ENCODE measurements around the gene ODAD4.
"Not testable (repeated sequence)": the region's sequence is repeated elsewhere in the genome, so short reads cannot be mapped to it uniquely, and the experiment has no call there.

ODAD4 gene

DNA sequence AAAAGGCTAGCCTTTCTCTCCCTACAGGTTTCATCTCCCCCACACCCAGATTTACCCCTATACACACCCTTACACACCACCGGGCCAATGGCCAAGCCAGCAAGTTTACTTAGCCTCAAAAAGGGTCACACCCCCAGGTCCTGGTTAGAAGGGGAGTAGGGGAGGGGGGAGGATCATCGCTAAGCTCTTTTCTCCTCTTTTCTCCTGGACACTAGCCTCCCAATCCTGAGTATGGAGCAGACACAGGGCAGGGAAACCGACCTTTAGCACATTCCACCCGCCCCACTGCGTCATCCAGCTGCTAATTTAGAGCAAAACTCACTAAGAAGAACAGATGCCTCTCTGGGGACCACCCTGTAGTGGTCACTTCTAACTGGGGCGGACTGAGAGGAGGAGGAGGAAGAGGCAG, 16.1 kb upstream of the ODAD4 start:
- DNase-seq (ENCODE audit: low spot score) = no peak

DNA sequence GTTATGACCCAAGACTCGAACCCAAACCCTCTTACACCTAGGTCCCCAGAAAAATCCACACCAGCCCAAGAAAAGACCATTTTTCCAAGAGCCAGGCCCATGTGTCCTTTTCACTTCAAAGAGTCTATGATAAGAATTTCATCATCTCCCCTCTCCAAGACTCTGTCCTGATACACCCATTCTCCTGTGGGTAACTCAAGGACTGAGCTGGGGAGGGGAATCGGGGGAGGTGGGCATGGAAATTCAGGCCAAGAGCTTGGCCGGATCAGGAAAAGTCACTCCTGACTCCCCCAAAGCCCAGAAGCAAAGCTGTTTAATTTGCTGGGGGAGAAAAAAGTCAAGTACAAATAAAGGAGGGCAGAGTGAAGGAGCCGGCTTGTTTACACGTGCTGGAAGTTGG, 15.4 kb upstream of the ODAD4 start:
- DNase-seq (ENCODE audit: low spot score) = no peak

GRCh38 chr17:41915566-41915965, 14.9 kb upstream of the ODAD4 start:
- DNase-seq (ENCODE audit: low spot score) = no peak

GRCh38 chr17:41917192-41917591, 13.2 kb upstream of the ODAD4 start:
- DNase-seq (ENCODE audit: low spot score) = peak; percentile 31

DNA sequence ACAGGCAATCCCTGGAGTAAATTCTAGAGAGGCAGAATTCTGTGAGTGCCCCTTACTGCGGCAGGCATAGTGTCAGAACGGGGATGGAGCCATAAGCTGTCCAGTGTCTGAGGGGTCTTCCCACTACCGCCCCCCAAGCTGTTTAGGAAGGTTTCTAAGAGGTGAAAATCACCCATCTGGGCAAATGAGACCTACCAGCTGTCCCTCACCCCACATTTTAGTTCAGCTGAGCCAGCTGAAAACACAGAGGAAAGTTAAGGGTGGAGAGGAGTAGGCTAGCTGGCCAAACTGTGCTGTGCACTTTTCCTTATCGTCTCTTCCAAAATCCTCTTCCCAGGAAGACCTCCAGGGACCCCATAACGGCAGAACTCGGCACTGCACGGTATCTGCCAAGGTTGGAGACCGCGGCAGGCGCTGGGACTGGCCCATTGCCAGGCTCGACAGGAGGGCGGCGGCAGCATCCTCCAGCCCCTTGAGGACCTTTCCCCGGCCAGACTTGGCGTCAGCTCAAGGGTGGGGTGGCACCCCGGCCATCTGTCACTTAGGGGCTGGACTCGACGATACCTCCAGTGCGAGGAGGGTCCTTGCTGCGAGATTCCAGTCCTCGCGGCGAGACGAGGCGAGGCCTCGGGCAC, 12.6 kb upstream of the ODAD4 start:
- DNase-seq (ENCODE audit: low spot score) = no peak

DNA sequence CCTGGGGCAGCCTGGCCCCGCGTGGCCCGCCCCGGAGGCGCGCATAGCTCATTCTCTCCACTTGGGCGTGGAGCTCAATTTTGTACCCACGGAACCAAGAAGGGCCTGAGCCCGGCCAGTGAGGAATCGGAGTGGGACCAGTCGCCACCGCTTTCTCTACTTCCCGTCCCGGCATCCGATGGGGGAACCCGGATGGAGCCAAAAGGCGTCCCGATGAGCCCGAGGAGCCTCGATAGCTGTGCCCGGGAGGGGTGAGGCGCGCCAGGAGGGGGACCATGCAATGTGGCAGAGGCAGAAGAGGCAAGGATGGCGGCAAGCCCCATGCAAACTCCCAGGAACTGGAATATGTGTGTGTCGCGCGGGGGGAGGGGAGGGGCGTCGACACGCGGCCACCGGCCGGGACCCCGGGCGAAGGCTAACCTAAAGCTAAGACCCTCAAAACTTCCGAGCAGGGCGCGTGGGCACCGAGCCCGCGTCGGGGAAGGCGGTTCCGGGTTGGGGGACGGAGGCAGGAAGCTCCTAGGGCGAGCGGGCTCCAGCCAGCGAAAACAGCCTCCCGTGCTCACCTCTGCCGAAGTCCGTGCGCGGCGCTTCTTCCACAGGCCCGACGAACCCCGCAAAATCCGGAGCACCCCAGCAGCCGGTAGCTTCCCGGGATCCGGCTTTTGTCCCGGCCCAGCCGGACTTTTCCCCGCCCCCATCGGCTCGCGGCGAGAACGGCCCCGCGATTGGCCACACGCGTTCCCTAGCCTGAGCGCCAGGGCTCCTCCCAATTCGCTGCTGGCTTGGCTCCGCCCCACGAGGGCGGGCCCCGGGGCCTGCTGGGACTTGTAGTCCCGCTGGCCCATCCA, 11.9 kb upstream of the ODAD4 start, which contains the start of gene ACLY:
Gene ACLY, minus strand, starts transcription at position 638 of the 851 bp plus-strand sequence. CDS start 5,078 bp downstream, outside the sequence.
- DNase-seq (ENCODE audit: low spot score) = peak; percentile 71

GRCh38 chr17:41919165-41919817, 11.1 kb upstream of the ODAD4 start:
- DNase-seq (ENCODE audit: low spot score) = peak; percentile 98

GRCh38 chr17:41919840-41920579, 10.4 kb upstream of the ODAD4 start:
- DNase-seq (ENCODE audit: low spot score) = no peak

GRCh38 chr17:41920580-41920955, 9.8 kb upstream of the ODAD4 start:
- DNase-seq (ENCODE audit: low spot score) = no peak

GRCh38 chr17:41925991-41926590, 4.3 kb upstream of the ODAD4 start:
- DNase-seq (ENCODE audit: low spot score) = no peak

DNA sequence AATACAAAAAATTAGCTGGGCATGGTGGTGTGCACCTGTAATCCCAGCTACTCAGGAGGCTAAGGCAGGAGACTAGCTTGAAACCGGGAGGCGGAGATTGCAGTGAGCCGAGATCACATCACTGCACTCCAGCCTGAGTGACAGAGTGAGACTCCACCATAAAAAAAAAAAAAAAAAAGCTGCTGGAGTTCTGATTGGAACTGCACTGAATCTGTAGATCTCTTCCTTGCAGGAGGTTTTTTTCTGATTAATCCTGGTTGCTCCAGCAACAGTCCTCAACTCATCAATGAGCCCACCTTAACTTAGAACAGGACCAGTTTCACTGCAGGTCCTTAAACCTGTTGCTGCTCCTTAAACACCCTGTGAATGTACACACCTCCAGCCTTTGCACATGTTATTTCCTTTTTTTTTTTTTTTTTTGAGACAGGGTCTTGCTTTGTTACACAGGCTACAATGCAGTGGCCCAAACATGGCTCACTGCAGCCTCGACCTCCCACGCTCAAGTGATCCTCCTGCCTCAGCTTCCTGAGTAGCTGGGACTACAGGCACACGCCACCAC, 1.6 kb upstream of the ODAD4 start:
- no peak for DNase-seq (ENCODE audit: low spot score)

DNA sequence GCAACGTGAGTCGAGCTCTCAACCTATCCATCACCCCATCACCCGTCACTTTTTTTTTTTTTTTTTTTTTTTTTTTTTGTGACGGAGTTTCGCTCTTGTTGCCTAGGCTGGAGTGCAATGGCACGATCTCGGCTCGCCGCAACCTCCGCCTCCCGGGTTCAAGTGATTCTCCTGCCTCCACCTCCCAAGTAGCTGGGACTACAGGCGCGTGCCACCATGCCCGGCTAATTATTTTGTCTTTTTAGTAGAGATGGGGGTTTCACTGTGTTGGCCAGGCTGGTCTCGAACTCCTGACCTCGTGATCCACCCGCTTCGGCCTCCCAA, 378 bp downstream of the ODAD4 start:
- DNase-seq (ENCODE audit: low spot score) = not testable (repeated sequence)

- not testable (repeated sequence) for DNase-seq (ENCODE audit: low spot score)
Measured at GRCh38 chr17:41931715-41932114, 1.3 kb downstream of the ODAD4 start.

DNA sequence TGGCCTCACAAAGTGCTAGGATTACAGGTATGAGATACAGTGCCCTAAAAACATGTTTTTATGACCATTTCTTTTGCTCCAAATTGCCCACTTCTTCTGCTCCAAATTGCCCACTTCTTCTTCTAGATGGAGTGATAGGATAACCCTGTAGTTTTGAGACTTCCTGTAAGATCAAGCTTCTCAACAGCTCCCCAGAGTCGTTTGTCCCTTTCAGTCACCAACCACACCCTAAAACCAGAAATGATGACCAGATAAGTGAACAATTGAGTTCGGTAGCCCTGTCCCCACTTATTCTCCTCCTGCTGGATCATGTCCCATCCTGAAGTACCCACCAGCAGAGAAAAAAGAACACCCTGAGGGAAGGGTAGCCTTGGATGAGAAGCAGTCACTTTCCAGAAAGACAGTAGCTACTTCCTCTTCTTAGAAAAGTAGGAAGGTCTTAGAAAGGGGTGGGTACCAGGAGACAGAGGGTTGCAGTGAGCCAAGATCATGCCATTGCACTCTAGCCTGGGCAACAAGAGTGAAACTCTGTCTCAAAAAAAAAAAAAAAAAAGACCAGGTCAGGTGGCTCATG, 2.5 kb downstream of the ODAD4 start:
- no peak for DNase-seq (ENCODE audit: low spot score)

- DNase-seq (ENCODE audit: low spot score) = no peak
Measured at GRCh38 chr17:41935641-41936040, 5.2 kb downstream of the ODAD4 start.

DNA sequence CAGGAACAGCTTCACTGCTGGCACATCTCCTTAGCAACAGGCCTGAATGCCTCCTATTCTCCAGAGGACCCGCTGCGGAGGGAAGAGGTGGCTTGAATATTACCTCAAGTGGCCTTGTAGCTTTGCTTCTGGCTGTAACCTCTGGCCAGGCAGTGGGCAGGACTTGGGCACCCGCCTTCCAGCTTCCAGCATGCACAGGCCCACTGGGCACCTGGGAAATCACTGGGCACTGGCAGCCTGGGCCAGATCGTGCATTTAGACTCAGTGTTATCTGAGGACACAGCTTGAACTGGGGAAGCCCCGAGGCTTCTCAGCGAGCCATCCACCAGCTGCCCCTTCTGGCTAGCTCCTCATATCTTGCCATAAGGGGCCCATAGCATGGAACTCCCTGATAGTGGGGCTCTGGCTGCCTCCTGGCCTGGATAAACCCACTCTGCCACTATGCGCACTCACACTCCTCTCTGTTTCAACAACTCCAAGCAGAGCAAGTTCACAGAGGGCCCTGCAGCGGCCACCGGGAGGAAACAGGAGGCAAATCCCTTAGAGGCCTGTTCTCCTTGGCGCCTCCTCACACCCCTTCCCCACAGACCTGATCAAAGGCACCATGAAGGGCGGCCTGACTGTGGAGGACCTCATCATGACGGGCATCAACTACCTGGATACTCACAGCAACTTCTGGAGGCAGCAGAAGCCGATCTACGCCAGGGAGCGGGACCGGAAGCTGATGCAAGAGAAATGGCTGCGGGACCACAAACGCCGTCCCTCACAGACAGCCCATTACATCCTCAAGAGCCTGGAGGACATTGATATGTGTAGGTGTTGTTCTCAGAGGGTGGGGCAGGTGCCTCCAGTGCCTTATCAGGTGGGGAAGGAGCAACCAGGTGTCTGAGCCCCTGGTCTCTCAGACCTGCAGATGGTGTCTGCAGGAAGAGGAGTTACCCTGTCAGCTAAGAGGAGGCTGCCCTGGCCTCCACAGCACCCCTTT, 7.8 kb downstream of the ODAD4 start:
- no peak for DNase-seq (ENCODE audit: low spot score)

- no peak for DNase-seq (ENCODE audit: low spot score)
Measured at GRCh38 chr17:41939044-41939692, 8.8 kb downstream of the ODAD4 start.

DNA sequence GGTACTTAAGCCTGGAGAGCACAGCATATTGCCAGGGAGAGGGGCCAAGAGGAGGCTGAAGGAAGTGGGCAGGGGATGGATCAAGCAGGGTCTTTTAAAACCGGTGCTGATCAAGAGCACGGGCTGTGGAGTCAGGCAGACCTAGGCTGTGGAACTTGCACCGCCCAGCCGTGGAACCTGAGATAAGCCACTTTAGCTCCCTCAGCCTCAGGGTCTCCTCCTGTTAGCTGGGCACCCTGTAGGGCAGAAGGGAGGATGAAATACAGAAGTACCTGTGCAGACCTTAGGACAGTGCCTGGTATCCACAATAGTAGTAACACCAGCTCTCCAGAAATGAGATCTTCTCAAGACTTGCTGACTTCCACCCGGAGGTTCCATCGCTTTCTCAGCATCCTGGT, 9.3 kb downstream of the ODAD4 start:
- no peak for DNase-seq (ENCODE audit: low spot score)

DNA sequence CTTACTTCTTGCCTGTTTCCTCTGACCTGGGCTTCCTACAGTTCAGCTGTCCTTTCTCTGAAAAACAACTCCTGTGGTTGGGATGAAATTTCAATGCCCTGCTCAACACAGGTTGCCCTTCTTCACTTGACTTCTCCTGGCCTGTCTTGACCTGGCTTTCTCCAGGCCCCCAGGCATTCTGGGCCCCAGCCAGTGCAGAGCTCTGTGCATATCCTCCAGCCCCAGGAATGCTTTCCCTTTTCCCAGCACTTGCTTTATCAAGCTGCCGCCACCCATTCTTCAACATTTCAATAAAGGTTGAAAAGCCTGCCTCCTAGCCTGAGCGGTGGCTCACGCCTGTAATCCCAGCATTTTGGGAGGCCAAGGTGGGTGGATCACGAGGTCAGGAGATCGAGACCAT, 10.8 kb downstream of the ODAD4 start:
- no peak for DNase-seq (ENCODE audit: low spot score)

Measured in hepatic stellate cell (primary cell).